GM23338 (cell line): Measurements from ENCODE around the gene TXN.

Experiments
- POLR2AphosphoS5 ChIP-seq: IDR thresholded peaks from 2 replicates; pipeline ENCODE4 v1.6.1; 2016; ENCODE audit warnings: antibody characterized with exemption, low read depth
- TF ChIP-seq, protein P1 (sequence below), 2 experiments: fragments of 200-600 bp in 1 of 2; sonication (generic) in 1 of 2; conservative IDR thresholded peaks; 2 replicates each; pipeline versions ENCODE4 v1.5.1 to v1.6.1; 2016 to 2017; ENCODE audit warnings: antibody characterized with exemption in 2 of 2, low read depth in 2 of 2, mild to moderate bottlenecking in 2 of 2, moderate library complexity in 1 of 2

DNA sequence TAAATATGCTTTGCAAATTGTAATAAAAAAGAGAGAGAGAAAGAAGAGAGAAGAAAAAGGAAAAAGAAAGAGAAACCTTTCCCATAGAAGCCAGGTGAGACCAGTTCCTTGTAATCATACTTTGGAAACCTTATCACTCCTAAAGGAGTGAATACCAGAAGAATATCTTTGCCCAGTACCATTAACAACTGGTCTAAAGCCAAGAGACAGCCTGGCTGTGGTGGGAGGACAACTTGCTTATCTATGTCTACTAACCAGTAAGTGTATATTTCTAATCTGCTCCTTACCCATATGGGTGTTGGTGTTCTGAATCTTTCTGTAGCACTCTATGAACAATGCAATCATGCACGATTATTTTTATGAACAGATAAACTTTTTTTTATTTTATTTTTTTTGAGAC, 10.5 kb upstream of the TXN start:
- TF ChIP-seq, protein P1, sequence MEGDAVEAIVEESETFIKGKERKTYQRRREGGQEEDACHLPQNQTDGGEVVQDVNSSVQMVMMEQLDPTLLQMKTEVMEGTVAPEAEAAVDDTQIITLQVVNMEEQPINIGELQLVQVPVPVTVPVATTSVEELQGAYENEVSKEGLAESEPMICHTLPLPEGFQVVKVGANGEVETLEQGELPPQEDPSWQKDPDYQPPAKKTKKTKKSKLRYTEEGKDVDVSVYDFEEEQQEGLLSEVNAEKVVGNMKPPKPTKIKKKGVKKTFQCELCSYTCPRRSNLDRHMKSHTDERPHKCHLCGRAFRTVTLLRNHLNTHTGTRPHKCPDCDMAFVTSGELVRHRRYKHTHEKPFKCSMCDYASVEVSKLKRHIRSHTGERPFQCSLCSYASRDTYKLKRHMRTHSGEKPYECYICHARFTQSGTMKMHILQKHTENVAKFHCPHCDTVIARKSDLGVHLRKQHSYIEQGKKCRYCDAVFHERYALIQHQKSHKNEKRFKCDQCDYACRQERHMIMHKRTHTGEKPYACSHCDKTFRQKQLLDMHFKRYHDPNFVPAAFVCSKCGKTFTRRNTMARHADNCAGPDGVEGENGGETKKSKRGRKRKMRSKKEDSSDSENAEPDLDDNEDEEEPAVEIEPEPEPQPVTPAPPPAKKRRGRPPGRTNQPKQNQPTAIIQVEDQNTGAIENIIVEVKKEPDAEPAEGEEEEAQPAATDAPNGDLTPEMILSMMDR (conservative IDR thresholded peaks at IDR 0.05; ENCODE audit: low read depth in 2 of 2), result no peak
- no peak for TF ChIP-seq POLR2AphosphoS5
